ENCODE results near the gene DNAH9.

The DNAH9 gene

DNA sequence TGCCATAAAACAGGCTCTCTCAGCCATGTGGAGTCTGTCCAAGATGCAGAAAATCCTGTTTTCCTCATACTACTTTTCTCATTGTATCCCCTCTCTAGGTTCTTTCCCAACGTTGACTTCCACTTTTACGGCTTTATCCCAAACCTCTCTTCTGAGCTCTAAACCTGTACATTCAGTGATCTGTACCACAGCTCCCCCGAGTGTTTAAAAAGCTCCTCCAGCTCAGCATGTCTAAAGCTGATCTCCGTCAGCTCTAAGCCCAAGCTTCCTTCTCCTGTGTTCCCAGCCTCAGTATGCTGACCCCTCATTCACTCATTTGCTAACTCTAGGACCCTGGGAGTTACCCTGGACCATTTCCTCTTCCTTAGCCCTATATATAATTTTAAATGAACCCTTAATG, 144.6 kb downstream of the DNAH9 start:
- DNase-seq (ENCODE audit: low read depth in 1 of 2, low spot score in 1 of 2), result no peak
- Histone ChIP-seq H3K27ac (replicated peaks) (no peak overlapping the region), H3K27me3 (ENCODE audit: insufficient read depth, poor library complexity, severe bottlenecking) (no peaks in the 10 kb centered on the region), H3K4me3 (replicated peaks; ENCODE audit: insufficient read depth, low read length) (no peak overlapping the region)
- no peak for TF ChIP-seq POLR2AphosphoS5 (IDR thresholded peaks at IDR 0.05; ENCODE audit: low read depth)
- no peak for TF ChIP-seq REST (IDR thresholded peaks at IDR 0.05; ENCODE audit: insufficient replicate concordance, low read depth)
- TF ChIP-seq SPI1 (IDR thresholded peaks at IDR 0.05; ENCODE audit: borderline replicate concordance, low read depth), result no peak
- no peak for TF ChIP-seq GABPA (IDR thresholded peaks at IDR 0.05; ENCODE audit: low read depth)
- TF ChIP-seq CTCF (IDR thresholded peaks at IDR 0.05; ENCODE audit: insufficient read depth, low read length), result no peak

GRCh38 chr17:11744696-11745095, 146.4 kb downstream of the DNAH9 start:
- no peak overlapping the region for H3K27ac ChIP-seq (replicated peaks)
- H3K4me3 ChIP-seq (replicated peaks; ENCODE audit: insufficient read depth, low read length), result no peak overlapping the region
- DNase-seq (ENCODE audit: low read depth in 1 of 2, low spot score in 1 of 2), result no peak
- TF ChIP-seq SPI1 (IDR thresholded peaks at IDR 0.05; ENCODE audit: borderline replicate concordance, low read depth), result no peak
- no peak for TF ChIP-seq REST (IDR thresholded peaks at IDR 0.05; ENCODE audit: insufficient replicate concordance, low read depth)
- TF ChIP-seq POLR2AphosphoS5 (IDR thresholded peaks at IDR 0.05; ENCODE audit: low read depth), result no peak
- no peak for TF ChIP-seq GABPA (IDR thresholded peaks at IDR 0.05; ENCODE audit: low read depth)
- no peak for TF ChIP-seq CTCF (IDR thresholded peaks at IDR 0.05; ENCODE audit: insufficient read depth, low read length)
- H3K27me3 ChIP-seq (ENCODE audit: insufficient read depth, poor library complexity, severe bottlenecking), result no peaks in the 10 kb centered on the region

- no peak for DNase-seq (ENCODE audit: low read depth in 1 of 2, low spot score in 1 of 2)
- Histone ChIP-seq H3K27ac (replicated peaks) (no peak overlapping the region), H3K4me3 (replicated peaks; ENCODE audit: insufficient read depth, low read length) (no peak overlapping the region), H3K27me3 (ENCODE audit: insufficient read depth, poor library complexity, severe bottlenecking) (no peaks in the 10 kb centered on the region)
- TF ChIP-seq SPI1 (IDR thresholded peaks at IDR 0.05; ENCODE audit: borderline replicate concordance, low read depth), result no peak
- TF ChIP-seq GABPA (IDR thresholded peaks at IDR 0.05; ENCODE audit: low read depth), result no peak
- TF ChIP-seq POLR2AphosphoS5 (IDR thresholded peaks at IDR 0.05; ENCODE audit: low read depth), result no peak
- no peak for TF ChIP-seq REST (IDR thresholded peaks at IDR 0.05; ENCODE audit: insufficient replicate concordance, low read depth)
- TF ChIP-seq CTCF (IDR thresholded peaks at IDR 0.05; ENCODE audit: insufficient read depth, low read length), result no peak
Measured at GRCh38 chr17:11747441-11747840, 149.2 kb downstream of the DNAH9 start.
